HEK293 (cell line): Measurements from ENCODE around the gene TTC22.

Experiments
- CTCF ChIA-PET: fragments of 350-600 bp; formaldehyde crosslinking; extraction: SDS; loops from one replicate; lab custom pipeline; 2021; ENCODE audit warnings: antibody characterized with exemption; lab: Yijun Ruan, JAX
- POLR2A ChIA-PET: fragments of 300-600 bp; formaldehyde crosslinking; extraction: SDS; loops from one replicate; lab custom pipeline; 2020; ENCODE audit warnings: antibody characterized with exemption, inconsistent platforms; lab: Yijun Ruan, JAX
- H3K27ac ChIP-seq: fragments of 200-500 bp; sonication (Bioruptor generic); 2 replicates; pipeline ENCODE4 v1.5.1; 2014; ENCODE audit warnings: low read depth, low read length, control low read depth, inconsistent platforms; ENCODE audit errors: extremely low read depth
- H3K36me3 ChIP-seq, 2 experiments: fragments of 200-500 bp in 1 of 2; sonication (Bioruptor generic) in 1 of 2; 1 replicate in 1 of 2; 2 replicates in 1 of 2; pipeline ENCODE4 v1.5.1; 2014 to 2017; ENCODE audit warnings: inconsistent platforms in 2 of 2, low read length in 2 of 2; ENCODE audit not compliant: control insufficient read depth in 2 of 2, insufficient read depth in 1 of 2
- H3K4me1 ChIP-seq: fragments of 200-500 bp; sonication (Bioruptor generic); 2 replicates; pipeline ENCODE4 v1.5.1; 2014; ENCODE audit warnings: mild to moderate bottlenecking, low read length, inconsistent platforms; ENCODE audit not compliant: control insufficient read depth, insufficient read depth
- H3K4me3 ChIP-seq: 2 replicates; pipeline ENCODE4 v1.5.1; 2011; ENCODE audit warnings: low read depth, mild to moderate bottlenecking, control low read depth, low read length, moderate library complexity
- H3K9me3 ChIP-seq: fragments of 200-500 bp; sonication (Bioruptor generic); 2 replicates; pipeline ENCODE4 v1.5.1; 2014; ENCODE audit warnings: low read depth, low read length, inconsistent platforms; ENCODE audit not compliant: control insufficient read depth, insufficient read depth
- MYNN ChIP-seq: fragments of 450-650 bp; formaldehyde crosslinking; IDR thresholded peaks from 2 replicates; pipeline ENCODE4 v1.5.1; 2016; ENCODE audit warnings: missing biosample characterization, missing genetic modification characterization, borderline replicate concordance
- OSR2 ChIP-seq: fragments of 450-650 bp; formaldehyde crosslinking; IDR thresholded peaks from 2 replicates; pipeline ENCODE4 v1.5.1; 2016; ENCODE audit warnings: missing biosample characterization, missing genetic modification characterization
- REPIN1 ChIP-seq: fragments of 450-650 bp; formaldehyde crosslinking; IDR thresholded peaks from 2 replicates; pipeline ENCODE4 v1.5.1; 2017; ENCODE audit warnings: missing biosample characterization, missing genetic modification characterization, low read depth
- SETDB1 ChIP-seq: IDR thresholded peaks from one replicate; pipeline ENCODE4 v1.6.1; 2017; ENCODE audit warnings: mild to moderate bottlenecking, low read length, moderate library complexity, mixed read lengths; ENCODE audit not compliant: insufficient read length
- ZBTB17 ChIP-seq: fragments of 450-650 bp; formaldehyde crosslinking; IDR thresholded peaks from 2 replicates; pipeline ENCODE4 v1.5.1; 2016; ENCODE audit warnings: missing biosample characterization, missing genetic modification characterization
- ZBTB48 ChIP-seq: fragments of 450-650 bp; formaldehyde crosslinking; IDR thresholded peaks from 2 replicates; pipeline ENCODE4 v1.5.1; 2016; ENCODE audit warnings: missing biosample characterization, missing genetic modification characterization
- ZBTB8A ChIP-seq: fragments of 450-650 bp; formaldehyde crosslinking; IDR thresholded peaks from 2 replicates; pipeline ENCODE4 v1.5.1; 2016; ENCODE audit warnings: missing biosample characterization, missing genetic modification characterization
- ZNF138 ChIP-seq: fragments of 450-650 bp; formaldehyde crosslinking; IDR thresholded peaks from 2 replicates; pipeline ENCODE4 v1.5.1; 2016; ENCODE audit warnings: missing biosample characterization, missing genetic modification characterization, borderline replicate concordance
- ZNF155 ChIP-seq: fragments of 450-650 bp; formaldehyde crosslinking; IDR thresholded peaks from 2 replicates; pipeline ENCODE4 v1.5.1; 2016; ENCODE audit warnings: missing biosample characterization, missing genetic modification characterization
- ZNF174 ChIP-seq: fragments of 450-650 bp; formaldehyde crosslinking; IDR thresholded peaks from 2 replicates; pipeline ENCODE4 v1.5.0; 2017; ENCODE audit warnings: missing biosample characterization, mild to moderate bottlenecking, missing genetic modification characterization
- ZNF2 ChIP-seq: fragments of 450-650 bp; formaldehyde crosslinking; IDR thresholded peaks from 2 replicates; pipeline ENCODE4 v1.5.1; 2016; ENCODE audit warnings: missing biosample characterization, missing genetic modification characterization
- ZNF324 ChIP-seq: fragments of 450-650 bp; formaldehyde crosslinking; IDR thresholded peaks from 2 replicates; pipeline ENCODE4 v1.5.1; 2016; ENCODE audit warnings: missing biosample characterization, missing genetic modification characterization
- ZNF398 ChIP-seq: fragments of 450-650 bp; formaldehyde crosslinking; IDR thresholded peaks from 2 replicates; pipeline ENCODE4 v1.5.1; 2017; ENCODE audit warnings: missing biosample characterization, missing genetic modification characterization
- ZNF48 ChIP-seq: fragments of 450-650 bp; formaldehyde crosslinking; IDR thresholded peaks from 2 replicates; pipeline ENCODE4 v1.5.1; 2016; ENCODE audit warnings: missing biosample characterization, missing genetic modification characterization
- ZNF621 ChIP-seq: fragments of 450-650 bp; formaldehyde crosslinking; IDR thresholded peaks from 2 replicates; pipeline ENCODE4 v1.5.1; 2017; ENCODE audit warnings: missing biosample characterization, missing genetic modification characterization
- ZNF624 ChIP-seq: fragments of 450-650 bp; formaldehyde crosslinking; IDR thresholded peaks from 2 replicates; pipeline ENCODE4 v1.5.1; 2017; ENCODE audit warnings: missing biosample characterization, missing genetic modification characterization
- ZNF777 ChIP-seq: fragments of 450-650 bp; formaldehyde crosslinking; IDR thresholded peaks from 2 replicates; pipeline ENCODE4 v1.5.1; 2017; ENCODE audit warnings: missing biosample characterization, missing genetic modification characterization, borderline replicate concordance
- TF ChIP-seq, protein P1 (sequence below): fragments of 450-650 bp; formaldehyde crosslinking; IDR thresholded peaks from 2 replicates; pipeline ENCODE4 v1.5.1; 2016; ENCODE audit warnings: missing biosample characterization, missing genetic modification characterization, borderline replicate concordance
- TF ChIP-seq, protein P2 (sequence below): fragments of 450-650 bp; formaldehyde crosslinking; IDR thresholded peaks from 2 replicates; pipeline ENCODE4 v1.5.1; 2016; ENCODE audit warnings: missing biosample characterization, missing genetic modification characterization
- TF ChIP-seq, protein P3 (sequence below): fragments of 450-650 bp; formaldehyde crosslinking; IDR thresholded peaks from 2 replicates; pipeline ENCODE4 v1.5.1; 2016; ENCODE audit warnings: missing biosample characterization, missing genetic modification characterization, low read depth
- TF ChIP-seq, protein P4 (sequence below): fragments of 450-650 bp; formaldehyde crosslinking; IDR thresholded peaks from 2 replicates; pipeline ENCODE4 v1.5.1; 2016; ENCODE audit warnings: missing biosample characterization, missing genetic modification characterization, borderline replicate concordance

Gene TTC22

GRCh38 chr1:54786778-54787177, 14.3 kb downstream of the TTC22 start:
- H3K4me3 ChIP-seq, result no peak overlapping the region
- H3K36me3 ChIP-seq, result no peaks in the 10 kb centered on the region
- POLR2A ChIA-PET, result no interaction called here
- no peak overlapping the region for H3K27ac ChIP-seq
- CTCF ChIA-PET, result no interaction called here
- H3K4me1 ChIP-seq, result no peaks in the 10 kb centered on the region
- no peaks in the 10 kb centered on the region for H3K9me3 ChIP-seq
- TF ChIP-seq ZNF2 (tag by site-specific recombination) (no peak), ZBTB8A (tag by site-specific recombination) (no peak), REPIN1 (no peak)
- TF ChIP-seq, protein P1, sequence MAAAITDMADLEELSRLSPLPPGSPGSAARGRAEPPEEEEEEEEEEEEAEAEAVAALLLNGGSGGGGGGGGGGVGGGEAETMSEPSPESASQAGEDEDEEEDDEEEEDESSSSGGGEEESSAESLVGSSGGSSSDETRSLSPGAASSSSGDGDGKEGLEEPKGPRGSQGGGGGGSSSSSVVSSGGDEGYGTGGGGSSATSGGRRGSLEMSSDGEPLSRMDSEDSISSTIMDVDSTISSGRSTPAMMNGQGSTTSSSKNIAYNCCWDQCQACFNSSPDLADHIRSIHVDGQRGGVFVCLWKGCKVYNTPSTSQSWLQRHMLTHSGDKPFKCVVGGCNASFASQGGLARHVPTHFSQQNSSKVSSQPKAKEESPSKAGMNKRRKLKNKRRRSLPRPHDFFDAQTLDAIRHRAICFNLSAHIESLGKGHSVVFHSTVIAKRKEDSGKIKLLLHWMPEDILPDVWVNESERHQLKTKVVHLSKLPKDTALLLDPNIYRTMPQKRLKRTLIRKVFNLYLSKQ (tag by site-specific recombination), result no peak
- TF ChIP-seq, protein P2, sequence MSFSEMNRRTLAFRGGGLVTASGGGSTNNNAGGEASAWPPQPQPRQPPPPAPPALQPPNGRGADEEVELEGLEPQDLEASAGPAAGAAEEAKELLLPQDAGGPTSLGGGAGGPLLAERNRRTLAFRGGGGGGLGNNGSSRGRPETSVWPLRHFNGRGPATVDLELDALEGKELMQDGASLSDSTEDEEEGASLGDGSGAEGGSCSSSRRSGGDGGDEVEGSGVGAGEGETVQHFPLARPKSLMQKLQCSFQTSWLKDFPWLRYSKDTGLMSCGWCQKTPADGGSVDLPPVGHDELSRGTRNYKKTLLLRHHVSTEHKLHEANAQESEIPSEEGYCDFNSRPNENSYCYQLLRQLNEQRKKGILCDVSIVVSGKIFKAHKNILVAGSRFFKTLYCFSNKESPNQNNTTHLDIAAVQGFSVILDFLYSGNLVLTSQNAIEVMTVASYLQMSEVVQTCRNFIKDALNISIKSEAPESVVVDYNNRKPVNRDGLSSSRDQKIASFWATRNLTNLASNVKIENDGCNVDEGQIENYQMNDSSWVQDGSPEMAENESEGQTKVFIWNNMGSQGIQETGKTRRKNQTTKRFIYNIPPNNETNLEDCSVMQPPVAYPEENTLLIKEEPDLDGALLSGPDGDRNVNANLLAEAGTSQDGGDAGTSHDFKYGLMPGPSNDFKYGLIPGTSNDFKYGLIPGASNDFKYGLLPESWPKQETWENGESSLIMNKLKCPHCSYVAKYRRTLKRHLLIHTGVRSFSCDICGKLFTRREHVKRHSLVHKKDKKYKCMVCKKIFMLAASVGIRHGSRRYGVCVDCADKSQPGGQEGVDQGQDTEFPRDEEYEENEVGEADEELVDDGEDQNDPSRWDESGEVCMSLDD (tag by site-specific recombination), result no peak

DNA sequence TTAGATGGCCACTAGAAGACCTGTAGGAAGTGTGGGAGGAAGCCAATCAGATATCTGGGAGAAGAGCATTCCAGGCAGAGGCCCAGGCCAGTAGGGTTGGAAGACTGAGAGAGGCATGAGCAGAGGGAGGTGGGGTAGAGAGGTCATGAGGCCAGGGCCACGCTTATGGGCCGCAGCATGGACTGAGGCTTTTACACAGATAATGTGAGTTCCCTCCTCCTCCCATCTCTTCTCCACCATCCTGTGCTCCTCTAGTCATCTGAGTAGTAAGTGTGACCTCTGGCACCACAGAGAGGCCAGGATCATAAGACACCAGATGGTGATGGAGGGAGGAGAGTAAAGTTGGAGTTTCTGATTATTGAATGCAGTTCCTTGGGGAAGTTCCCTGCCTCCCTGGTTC, 17.1 kb downstream of the TTC22 start:
- ChIA-PET CTCF (interaction anchor here (0.5 to 2.3 kb wide), 2 partner anchors 26 to 210 kb away, joined by 3 to 5 read pairs; no protein-coding TSS in a partner anchor), POLR2A (no interaction called here)
- Histone ChIP-seq H3K4me1 (no peaks in the 10 kb centered on the region), H3K4me3 (no peak overlapping the region), H3K36me3 (no peaks in the 10 kb centered on the region), H3K27ac (no peak overlapping the region), H3K9me3 (no peaks in the 10 kb centered on the region)
- no peak for TF ChIP-seq ZNF624
- TF ChIP-seq, protein P3, sequence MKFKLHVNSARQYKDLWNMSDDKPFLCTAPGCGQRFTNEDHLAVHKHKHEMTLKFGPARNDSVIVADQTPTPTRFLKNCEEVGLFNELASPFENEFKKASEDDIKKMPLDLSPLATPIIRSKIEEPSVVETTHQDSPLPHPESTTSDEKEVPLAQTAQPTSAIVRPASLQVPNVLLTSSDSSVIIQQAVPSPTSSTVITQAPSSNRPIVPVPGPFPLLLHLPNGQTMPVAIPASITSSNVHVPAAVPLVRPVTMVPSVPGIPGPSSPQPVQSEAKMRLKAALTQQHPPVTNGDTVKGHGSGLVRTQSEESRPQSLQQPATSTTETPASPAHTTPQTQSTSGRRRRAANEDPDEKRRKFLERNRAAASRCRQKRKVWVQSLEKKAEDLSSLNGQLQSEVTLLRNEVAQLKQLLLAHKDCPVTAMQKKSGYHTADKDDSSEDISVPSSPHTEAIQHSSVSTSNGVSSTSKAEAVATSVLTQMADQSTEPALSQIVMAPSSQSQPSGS (tag by site-specific recombination), result no peak
- no peak for TF ChIP-seq OSR2 (tag by site-specific recombination)
- no peak for TF ChIP-seq SETDB1
- no peak for TF ChIP-seq ZNF324 (tag by site-specific recombination)
- TF ChIP-seq ZBTB17 (tag by site-specific recombination), result no peak
- TF ChIP-seq ZNF48 (tag by site-specific recombination), result no peak
- no peak for TF ChIP-seq ZNF398 (tag by site-specific recombination)
- TF ChIP-seq ZNF138 (tag by site-specific recombination), result no peak
- no peak for TF ChIP-seq ZBTB48 (tag by site-specific recombination)
- TF ChIP-seq, protein P4, sequence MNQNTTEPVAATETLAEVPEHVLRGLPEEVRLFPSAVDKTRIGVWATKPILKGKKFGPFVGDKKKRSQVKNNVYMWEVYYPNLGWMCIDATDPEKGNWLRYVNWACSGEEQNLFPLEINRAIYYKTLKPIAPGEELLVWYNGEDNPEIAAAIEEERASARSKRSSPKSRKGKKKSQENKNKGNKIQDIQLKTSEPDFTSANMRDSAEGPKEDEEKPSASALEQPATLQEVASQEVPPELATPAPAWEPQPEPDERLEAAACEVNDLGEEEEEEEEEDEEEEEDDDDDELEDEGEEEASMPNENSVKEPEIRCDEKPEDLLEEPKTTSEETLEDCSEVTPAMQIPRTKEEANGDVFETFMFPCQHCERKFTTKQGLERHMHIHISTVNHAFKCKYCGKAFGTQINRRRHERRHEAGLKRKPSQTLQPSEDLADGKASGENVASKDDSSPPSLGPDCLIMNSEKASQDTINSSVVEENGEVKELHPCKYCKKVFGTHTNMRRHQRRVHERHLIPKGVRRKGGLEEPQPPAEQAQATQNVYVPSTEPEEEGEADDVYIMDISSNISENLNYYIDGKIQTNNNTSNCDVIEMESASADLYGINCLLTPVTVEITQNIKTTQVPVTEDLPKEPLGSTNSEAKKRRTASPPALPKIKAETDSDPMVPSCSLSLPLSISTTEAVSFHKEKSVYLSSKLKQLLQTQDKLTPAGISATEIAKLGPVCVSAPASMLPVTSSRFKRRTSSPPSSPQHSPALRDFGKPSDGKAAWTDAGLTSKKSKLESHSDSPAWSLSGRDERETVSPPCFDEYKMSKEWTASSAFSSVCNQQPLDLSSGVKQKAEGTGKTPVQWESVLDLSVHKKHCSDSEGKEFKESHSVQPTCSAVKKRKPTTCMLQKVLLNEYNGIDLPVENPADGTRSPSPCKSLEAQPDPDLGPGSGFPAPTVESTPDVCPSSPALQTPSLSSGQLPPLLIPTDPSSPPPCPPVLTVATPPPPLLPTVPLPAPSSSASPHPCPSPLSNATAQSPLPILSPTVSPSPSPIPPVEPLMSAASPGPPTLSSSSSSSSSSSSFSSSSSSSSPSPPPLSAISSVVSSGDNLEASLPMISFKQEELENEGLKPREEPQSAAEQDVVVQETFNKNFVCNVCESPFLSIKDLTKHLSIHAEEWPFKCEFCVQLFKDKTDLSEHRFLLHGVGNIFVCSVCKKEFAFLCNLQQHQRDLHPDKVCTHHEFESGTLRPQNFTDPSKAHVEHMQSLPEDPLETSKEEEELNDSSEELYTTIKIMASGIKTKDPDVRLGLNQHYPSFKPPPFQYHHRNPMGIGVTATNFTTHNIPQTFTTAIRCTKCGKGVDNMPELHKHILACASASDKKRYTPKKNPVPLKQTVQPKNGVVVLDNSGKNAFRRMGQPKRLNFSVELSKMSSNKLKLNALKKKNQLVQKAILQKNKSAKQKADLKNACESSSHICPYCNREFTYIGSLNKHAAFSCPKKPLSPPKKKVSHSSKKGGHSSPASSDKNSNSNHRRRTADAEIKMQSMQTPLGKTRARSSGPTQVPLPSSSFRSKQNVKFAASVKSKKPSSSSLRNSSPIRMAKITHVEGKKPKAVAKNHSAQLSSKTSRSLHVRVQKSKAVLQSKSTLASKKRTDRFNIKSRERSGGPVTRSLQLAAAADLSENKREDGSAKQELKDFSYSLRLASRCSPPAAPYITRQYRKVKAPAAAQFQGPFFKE (tag by site-specific recombination), result no peak
- TF ChIP-seq MYNN (tag by site-specific recombination), result no peak
- no peak for TF ChIP-seq ZNF621 (tag by site-specific recombination)
- TF ChIP-seq REPIN1, result no peak
- TF ChIP-seq ZNF777 (tag by site-specific recombination), result no peak
- TF ChIP-seq ZNF155 (tag by site-specific recombination), result no peak
- TF ChIP-seq ZNF174 (tag by site-specific recombination), result no peak
